ENCODE data around the gene FANCC. TPM values are rescaled to one million over a fixed set of nuclear protein-coding genes. Genes with fewer than 3 reads are reported as not detected.

The FANCC gene
- total RNA-seq, 1 experiment from 2014 or later = 19.4 TPM

DNA sequence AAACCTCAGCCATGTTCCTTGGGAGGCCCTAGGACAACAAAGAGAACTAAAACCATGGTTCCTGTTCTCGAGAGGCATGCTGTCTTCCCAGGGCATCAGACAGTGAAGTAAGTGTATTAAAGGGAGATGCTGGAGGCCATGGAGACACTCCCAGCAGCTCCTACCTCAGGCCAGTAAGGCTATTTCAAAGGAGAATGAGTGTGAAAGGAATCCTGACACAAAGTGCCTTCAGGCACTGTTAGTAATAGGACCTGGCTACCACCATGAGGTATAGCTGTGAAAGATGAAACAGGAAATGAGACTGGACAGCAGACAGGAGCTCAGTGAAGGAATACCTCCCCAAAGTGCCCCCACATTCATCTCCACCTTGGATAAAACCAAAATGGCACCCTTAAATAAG lies 71.0 kb downstream of the FANCC start:
- TF ChIP-seq SRF (IDR thresholded peaks at IDR 0.05; ENCODE audit: low read depth) = no peak
- no peak for TF ChIP-seq ELF1 (IDR thresholded peaks at IDR 0.05; ENCODE audit: borderline replicate concordance, low read depth)
- no peak for TF ChIP-seq POLR2AphosphoS5 (IDR thresholded peaks at IDR 0.05; ENCODE audit: low read depth, low read length)
- TF ChIP-seq ZNF274 (IDR thresholded peaks at IDR 0.05; ENCODE audit: low read depth, low read length) = no peak
- TF ChIP-seq, protein P1, sequence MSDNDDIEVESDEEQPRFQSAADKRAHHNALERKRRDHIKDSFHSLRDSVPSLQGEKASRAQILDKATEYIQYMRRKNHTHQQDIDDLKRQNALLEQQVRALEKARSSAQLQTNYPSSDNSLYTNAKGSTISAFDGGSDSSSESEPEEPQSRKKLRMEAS (IDR thresholded peaks at IDR 0.05) = no peak
- TF ChIP-seq EZH2 (IDR thresholded peaks at IDR 0.05) = no peak
- TF ChIP-seq, protein P2, sequence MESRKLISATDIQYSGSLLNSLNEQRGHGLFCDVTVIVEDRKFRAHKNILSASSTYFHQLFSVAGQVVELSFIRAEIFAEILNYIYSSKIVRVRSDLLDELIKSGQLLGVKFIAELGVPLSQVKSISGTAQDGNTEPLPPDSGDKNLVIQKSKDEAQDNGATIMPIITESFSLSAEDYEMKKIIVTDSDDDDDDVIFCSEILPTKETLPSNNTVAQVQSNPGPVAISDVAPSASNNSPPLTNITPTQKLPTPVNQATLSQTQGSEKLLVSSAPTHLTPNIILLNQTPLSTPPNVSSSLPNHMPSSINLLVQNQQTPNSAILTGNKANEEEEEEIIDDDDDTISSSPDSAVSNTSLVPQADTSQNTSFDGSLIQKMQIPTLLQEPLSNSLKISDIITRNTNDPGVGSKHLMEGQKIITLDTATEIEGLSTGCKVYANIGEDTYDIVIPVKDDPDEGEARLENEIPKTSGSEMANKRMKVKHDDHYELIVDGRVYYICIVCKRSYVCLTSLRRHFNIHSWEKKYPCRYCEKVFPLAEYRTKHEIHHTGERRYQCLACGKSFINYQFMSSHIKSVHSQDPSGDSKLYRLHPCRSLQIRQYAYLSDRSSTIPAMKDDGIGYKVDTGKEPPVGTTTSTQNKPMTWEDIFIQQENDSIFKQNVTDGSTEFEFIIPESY (IDR thresholded peaks at IDR 0.05; ENCODE audit: extremely low read depth, insufficient replicate concordance, low read length) = no peak
- no peak for TF ChIP-seq SP1 (IDR thresholded peaks at IDR 0.05; ENCODE audit: low read depth)
- TF ChIP-seq, protein P3, sequence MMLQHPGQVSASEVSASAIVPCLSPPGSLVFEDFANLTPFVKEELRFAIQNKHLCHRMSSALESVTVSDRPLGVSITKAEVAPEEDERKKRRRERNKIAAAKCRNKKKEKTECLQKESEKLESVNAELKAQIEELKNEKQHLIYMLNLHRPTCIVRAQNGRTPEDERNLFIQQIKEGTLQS (IDR thresholded peaks at IDR 0.05) = no peak
- H4K20me1 ChIP-seq (ENCODE audit: insufficient read depth) = 0 out of 2 replicates have a peak, but pooled peaks cover 3% of the 10 kb centered on the region
- BruUV-seq (replicated peaks) = no TSS peak
- H3K79me2 ChIP-seq (ENCODE audit: insufficient read depth, low read length) = peaks cover 4% of the 10 kb centered on the region; the same call in 1 of the 2 replicates
- no peak overlapping the region for H3K4me2 ChIP-seq (ENCODE audit: low read length)
- H2AFZ ChIP-seq (ENCODE audit: low read depth, low read length, poor library complexity, severe bottlenecking) = no peak overlapping the region
- ATAC-seq (no peak), DNase-seq (ENCODE audit: low read depth, low spot score) (no peak)
- no peaks in the 10 kb centered on the region for H3K9me3 ChIP-seq (ENCODE audit: control insufficient read depth in 1 of 2, insufficient read depth in 1 of 2, low read depth in 1 of 2, low read length in 2 of 2)
- no peaks in the 10 kb centered on the region for H3K4me1 ChIP-seq (ENCODE audit: control insufficient read depth in 1 of 2, insufficient read depth in 2 of 2, low read length in 2 of 2)
- no peak overlapping the region for H3K4me3 ChIP-seq (replicated peaks in 1 of 2; ENCODE audit: low read depth in 1 of 2, low read length in 2 of 2)
- H3K9me2 ChIP-seq (ENCODE audit: insufficient read depth) = no peaks in the 10 kb centered on the region
- H3K36me3 ChIP-seq (ENCODE audit: control insufficient read depth in 1 of 2, insufficient read depth in 2 of 2, low read length in 2 of 2) = peaks cover 0 to 3% of the 10 kb centered on the region in 2 experiments; a peak in 1 of 4 replicates
- RAD21 ChIA-PET (ENCODE audit: low non-redundant PET in 1 of 2, low total read pairs in 2 of 2, uncharacterized antibody in 2 of 2, unreplicated experiment in 2 of 2) = no interaction called here
- H3K27ac ChIP-seq (ENCODE audit: low read depth, low read length) = no peak overlapping the region
- H3K27me3 ChIP-seq (ENCODE audit: insufficient read depth, low read length) = no peaks in the 10 kb centered on the region
- H3K9ac ChIP-seq (ENCODE audit: low read length) = no peak overlapping the region
- CTCF ChIA-PET = no interaction called here
- POLR2A ChIA-PET = no interaction called here
- intact Hi-C loops (cut with micrococcal nuclease) = no loop called here
